ENCODE data around the gene FNBP1.

DNA sequence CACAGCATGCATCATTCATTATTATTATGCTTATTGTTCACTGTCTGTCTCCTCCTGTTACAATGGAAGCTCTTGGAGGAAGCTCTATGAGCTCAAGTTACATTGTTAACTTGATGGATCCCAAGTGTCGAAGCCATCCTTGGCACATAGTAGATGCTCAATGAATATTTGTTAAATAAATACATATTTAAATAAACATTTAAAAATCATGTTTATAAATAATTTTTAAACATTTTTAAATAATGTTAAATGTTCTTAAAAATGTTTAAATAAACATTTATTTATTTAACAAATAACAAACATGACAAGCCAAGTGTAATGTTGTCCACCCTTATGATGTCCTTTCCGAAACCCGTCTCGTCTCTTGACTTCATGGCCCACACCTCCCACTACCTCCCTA lies 138.3 kb downstream of the FNBP1 start:
- no peak for TF ChIP-seq EZH2 (IDR thresholded peaks at IDR 0.05; ENCODE audit: insufficient read depth, poor library complexity, severe bottlenecking)
- no peak for TF ChIP-seq EZH2phosphoT487 (IDR thresholded peaks at IDR 0.05; ENCODE audit: insufficient read depth, low read depth)

All from GM23248 (cell line).